WI38 (cell line): ENCODE measurements around the gene NLGN1.

ENCODE experiments used
- H3K4me3 ChIP-seq: 2 replicates; pipeline ENCODE4 v1.5.1; 2011; ENCODE audit warnings: low read depth, mild to moderate bottlenecking, control low read depth, low read length
- CTCF ChIP-seq: IDR thresholded peaks from 2 replicates; pipeline ENCODE4 v1.5.1; 2012; ENCODE audit warnings: low read depth, mild to moderate bottlenecking, control low read depth, low read length

NLGN1 gene

DNA sequence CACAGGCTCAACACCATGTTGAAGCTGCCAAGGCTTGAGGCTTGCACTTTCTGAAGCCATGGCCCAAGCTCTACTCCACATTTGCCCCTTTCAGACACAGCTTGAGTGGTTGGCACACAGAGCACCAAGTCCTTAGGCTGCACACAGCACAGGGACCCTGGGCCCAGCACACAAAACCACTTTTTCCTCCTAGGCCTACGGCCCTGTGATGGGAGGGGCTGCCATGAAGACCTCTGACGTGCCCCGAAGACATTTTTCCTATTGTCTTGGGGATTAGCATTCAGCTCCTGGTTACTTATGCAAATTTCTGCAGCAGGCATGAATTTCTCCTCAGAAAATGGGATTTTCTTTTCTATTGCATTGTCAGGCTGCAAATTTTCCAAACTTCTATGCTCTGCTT is 445.5 kb downstream of the NLGN1 start:
- H3K4me3 ChIP-seq = no peak overlapping the region
- no peak for TF ChIP-seq CTCF

- no peak for TF ChIP-seq CTCF
- no peak overlapping the region for H3K4me3 ChIP-seq
Measured at GRCh38 chr3:173846584-173846983, 449.0 kb downstream of the NLGN1 start.

- no peak for TF ChIP-seq CTCF
- H3K4me3 ChIP-seq = no peak overlapping the region
Measured at GRCh38 chr3:173849489-173849888, 451.9 kb downstream of the NLGN1 start.

DNA sequence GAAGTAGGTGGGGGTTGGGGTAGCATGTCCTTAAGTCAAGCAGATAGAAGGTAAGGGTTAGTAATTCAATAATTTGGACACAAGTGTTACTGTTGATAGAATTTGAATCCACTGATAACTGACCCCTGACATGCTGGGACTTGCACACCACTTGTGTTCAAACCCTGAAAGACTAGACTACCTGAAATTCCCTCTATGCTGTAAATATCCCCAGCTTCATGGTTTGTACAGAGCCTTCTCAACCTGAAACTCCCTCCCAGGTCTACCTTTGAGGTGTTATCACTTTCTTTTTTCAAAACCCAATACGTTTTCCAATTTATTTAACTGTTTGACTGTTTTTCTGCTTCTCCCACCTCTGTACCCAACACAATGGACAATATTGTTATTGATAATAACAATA is 459.6 kb downstream of the NLGN1 start:
- no peak for TF ChIP-seq CTCF
- no peak overlapping the region for H3K4me3 ChIP-seq

GRCh38 chr3:173862701-173863100 is 465.2 kb downstream of the NLGN1 start:
- no peak for TF ChIP-seq CTCF
- H3K4me3 ChIP-seq = no peak overlapping the region

DNA sequence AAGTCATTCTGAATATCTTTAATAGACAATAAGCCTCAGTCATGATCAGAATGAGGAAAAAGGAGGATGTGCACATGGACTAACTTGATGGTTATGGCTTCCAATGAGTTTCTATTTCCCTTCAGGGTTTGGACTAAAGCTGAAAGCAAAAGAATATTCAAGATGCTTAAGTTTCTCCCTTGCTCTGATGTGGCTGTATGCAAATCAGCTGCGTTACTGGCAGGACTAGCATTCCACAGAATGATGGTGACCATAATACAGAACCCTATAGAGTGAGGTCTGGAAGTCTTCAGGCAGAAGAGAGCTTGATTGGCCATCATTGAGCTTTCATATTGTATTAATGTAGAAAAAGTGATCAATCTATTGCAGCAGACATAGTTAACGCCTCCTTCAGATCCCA is 466.0 kb downstream of the NLGN1 start:
- H3K4me3 ChIP-seq = no peak overlapping the region

GRCh38 chr3:173865900-173866498 is 468.5 kb downstream of the NLGN1 start:
- TF ChIP-seq CTCF = no peak
- no peak overlapping the region for H3K4me3 ChIP-seq

More for the DNA sequence above, 466.0 kb downstream of the NLGN1 start:
- no peak for TF ChIP-seq CTCF
